BLaER1 treated with 17β-estradiol and CSF1 and Interleukin-3, amounts not matched to agents 10 nM and 100 nM (cell line): Measurements from ENCODE around the gene NMT1.
"Not testable (repeated sequence)": the region's sequence is repeated elsewhere in the genome, so short reads cannot be mapped to it uniquely, and the experiment has no call there.

ENCODE experiments used
- H3K27ac ChIP-seq, 11 experiments: shearing (Covaris generic); formaldehyde crosslinking; 2 replicates each; pipeline ENCODE4 v1.8.1; 2022
- H3K27me3 ChIP-seq, 11 experiments: shearing (Covaris generic); formaldehyde crosslinking; 2 replicates each; pipeline ENCODE4 v1.8.1; 2022
- H3K36me3 ChIP-seq, 11 experiments: shearing (Covaris generic); formaldehyde crosslinking; 2 replicates each; pipeline ENCODE4 v1.8.1; 2022
- H3K4me1 ChIP-seq, 10 experiments: shearing (Covaris generic); formaldehyde crosslinking; 2 replicates each; pipeline ENCODE4 v1.8.1; 2022
- H3K4me2 ChIP-seq, 11 experiments: shearing (Covaris generic); formaldehyde crosslinking; 2 replicates each; pipeline ENCODE4 v1.8.1; 2022
- H3K4me3 ChIP-seq, 10 experiments: shearing (Covaris generic); formaldehyde crosslinking; 2 replicates each; pipeline ENCODE4 v1.8.1; 2022
- H3K9ac ChIP-seq, 11 experiments: shearing (Covaris generic); formaldehyde crosslinking; 2 replicates each; pipeline ENCODE4 v1.8.1; 2022
- H3K9me3 ChIP-seq, 11 experiments: shearing (Covaris generic); formaldehyde crosslinking; replicated peaks in 1 of 11; 2 replicates each; pipeline ENCODE4 v1.8.1; 2022
- H4K20me1 ChIP-seq, 11 experiments: shearing (Covaris generic); formaldehyde crosslinking; 2 replicates each; pipeline ENCODE4 v1.8.1; 2022
- Cebpa-rat ChIP-seq, 11 experiments: shearing (Covaris generic); IDR thresholded peaks; 2 replicates each; pipeline ENCODE4 v1.8.1; 2022

NMT1 gene

DNA sequence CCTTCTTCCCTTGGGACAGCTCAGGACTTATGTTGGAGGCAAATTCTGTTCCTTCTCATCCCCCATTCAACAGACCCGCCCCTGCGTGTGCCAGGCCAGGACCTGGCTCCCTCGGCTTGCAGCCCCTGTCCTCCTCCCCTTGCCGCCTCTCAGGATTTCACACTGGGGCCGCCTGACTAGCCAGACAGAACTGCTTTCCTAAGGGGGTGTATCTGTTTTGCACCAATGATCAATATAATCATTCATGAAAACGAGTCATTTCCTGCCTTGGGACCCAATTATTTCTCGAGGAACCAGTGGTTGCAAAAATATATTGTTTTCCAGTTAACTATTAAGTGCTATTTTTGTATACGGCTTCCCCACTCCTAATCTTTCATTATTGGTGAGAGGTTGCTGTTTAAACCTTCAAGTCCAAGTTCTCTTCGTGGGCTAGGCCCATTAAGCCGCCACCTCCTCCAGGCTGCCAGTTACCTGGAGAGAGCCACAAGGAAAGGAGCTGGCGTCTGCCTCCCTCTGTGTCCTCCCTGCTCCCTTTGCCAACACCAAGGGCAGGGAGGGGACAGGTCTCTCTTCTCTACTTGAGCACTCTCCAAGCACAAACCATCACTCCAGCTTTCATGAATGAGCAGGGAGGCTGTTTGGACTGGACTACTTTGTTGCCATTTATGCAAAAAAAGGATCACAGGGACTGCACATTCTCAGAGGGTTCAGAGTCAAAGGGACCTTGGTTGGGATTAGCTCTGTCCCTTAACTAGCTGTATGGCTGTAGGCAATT, 18.6 kb upstream of the NMT1 start:
- H3K4me3 ChIP-seq: no peak overlapping the region
- H3K9ac ChIP-seq: peak overlapping the region in 5 of 11 experiments; percentile 30 to 47 (median 45); a peak in 8 of 22 replicates
- peaks cover 26 to 62% (median 58%) of the 10 kb centered on the region in 10 experiments for H3K4me1 ChIP-seq
- H3K27ac ChIP-seq: peak overlapping the region in 1 of 11 experiments; percentile 28; a peak in 1 of 22 replicates
- no peaks in the 10 kb centered on the region for H3K27me3 ChIP-seq
- TF ChIP-seq Cebpa-rat (IDR thresholded peaks at IDR 0.05): no peak
- H3K9me3 ChIP-seq: no peaks in the 10 kb centered on the region
- H3K36me3 ChIP-seq: peaks cover 0 to 26% (median 5%) of the 10 kb centered on the region in 11 experiments; a peak in 8 of 22 replicates
- peaks cover 44 to 96% (median 66%) of the 10 kb centered on the region in 11 experiments; a peak in 20 of 22 replicates for H4K20me1 ChIP-seq
- H3K4me2 ChIP-seq: peak overlapping the region; percentile 25 to 78 (median 66)

GRCh38 chr17:45043813-45044540, 17.1 kb upstream of the NMT1 start:
- H3K9me3 ChIP-seq: no peaks in the 10 kb centered on the region
- no peaks in the 10 kb centered on the region for H3K27me3 ChIP-seq
- peaks cover 29 to 65% (median 60%) of the 10 kb centered on the region in 10 experiments for H3K4me1 ChIP-seq
- H3K4me2 ChIP-seq: peak overlapping the region in 1 of 11 experiments; percentile 12; a peak in 3 of 22 replicates
- H3K9ac ChIP-seq: no peak overlapping the region
- no peak overlapping the region for H3K27ac ChIP-seq
- H3K36me3 ChIP-seq: peaks cover 0 to 29% (median 5%) of the 10 kb centered on the region in 11 experiments; a peak in 8 of 22 replicates
- no peak for TF ChIP-seq Cebpa-rat (IDR thresholded peaks at IDR 0.05)
- no peak overlapping the region for H3K4me3 ChIP-seq
- H4K20me1 ChIP-seq: peaks cover 38 to 83% (median 61%) of the 10 kb centered on the region in 11 experiments; a peak in 20 of 22 replicates

GRCh38 chr17:45046537-45047125, 14.5 kb upstream of the NMT1 start:
- TF ChIP-seq Cebpa-rat (IDR thresholded peaks at IDR 0.05): no peak
- no peak overlapping the region for H3K4me2 ChIP-seq
- no peaks in the 10 kb centered on the region for H3K27me3 ChIP-seq
- no peak overlapping the region for H3K4me3 ChIP-seq
- H3K9ac ChIP-seq: no peak overlapping the region
- peaks cover 23 to 56% (median 36%) of the 10 kb centered on the region in 11 experiments; a peak in 20 of 22 replicates for H4K20me1 ChIP-seq
- no peak overlapping the region for H3K27ac ChIP-seq
- H3K4me1 ChIP-seq: peaks cover 37 to 59% (median 52%) of the 10 kb centered on the region in 10 experiments
- peaks cover 0 to 30% (median 5%) of the 10 kb centered on the region in 11 experiments; a peak in 8 of 22 replicates for H3K36me3 ChIP-seq
- no peaks in the 10 kb centered on the region for H3K9me3 ChIP-seq

DNA sequence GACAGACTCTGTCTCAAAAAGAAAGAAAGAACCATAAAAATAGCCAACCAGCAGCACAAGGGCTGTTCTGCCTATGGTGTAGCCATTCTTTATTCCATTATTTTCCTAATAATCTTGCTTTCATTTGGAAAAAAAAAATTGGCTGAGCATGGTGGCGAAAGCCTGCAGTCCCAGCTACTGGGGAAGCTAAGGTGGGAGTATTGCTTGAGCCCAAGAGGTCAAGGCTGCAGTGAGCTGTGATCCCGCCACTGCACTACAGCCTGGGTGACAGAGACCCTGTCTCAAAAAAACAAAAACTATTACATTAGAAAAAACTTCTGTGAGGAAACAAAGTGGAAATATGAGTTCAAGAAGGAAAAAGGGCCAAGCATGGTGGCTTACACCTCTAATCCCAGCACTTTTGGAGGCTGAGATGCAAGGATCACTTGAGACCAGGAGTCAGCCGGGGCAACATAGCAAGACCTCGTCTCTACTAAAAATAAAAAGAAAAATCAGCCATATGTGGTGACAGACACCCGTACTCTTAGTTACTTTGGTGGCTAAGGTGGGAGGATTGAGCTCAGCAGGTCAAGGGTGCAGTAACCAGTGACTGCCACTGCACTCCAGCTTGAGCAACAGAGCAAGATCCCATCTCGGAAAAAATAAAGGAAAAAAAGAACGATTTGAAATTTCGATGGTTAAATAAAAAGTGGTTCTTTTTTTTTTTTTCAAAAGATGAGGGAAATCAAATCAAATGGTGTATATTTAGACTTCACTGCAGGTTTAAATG, 12.1 kb upstream of the NMT1 start:
- Histone ChIP-seq H3K4me1 (peaks cover 30 to 58% (median 40%) of the 10 kb centered on the region in 10 experiments), H3K36me3 (peaks cover 0 to 21% (median 3%) of the 10 kb centered on the region in 11 experiments; a peak in 8 of 22 replicates), H3K4me2 (peak overlapping the region; percentile 4 to 98 (median 32); a peak in 19 of 22 replicates), H3K9me3 (no peaks in the 10 kb centered on the region), H3K4me3 (no peak overlapping the region), H3K9ac (no peak overlapping the region), H4K20me1 (peaks cover 3 to 33% (median 12%) of the 10 kb centered on the region in 11 experiments; a peak in 18 of 22 replicates), H3K27me3 (no peaks in the 10 kb centered on the region), H3K27ac (no peak overlapping the region; a peak in 1 of 22 replicates)
- no peak for TF ChIP-seq Cebpa-rat (IDR thresholded peaks at IDR 0.05)

GRCh38 chr17:45050481-45051059, 10.5 kb upstream of the NMT1 start:
- H3K9me3 ChIP-seq: no peaks in the 10 kb centered on the region
- peak overlapping the region; percentile 60 to 81 (median 66) for H3K4me3 ChIP-seq
- no peak for TF ChIP-seq Cebpa-rat (IDR thresholded peaks at IDR 0.05)

DNA sequence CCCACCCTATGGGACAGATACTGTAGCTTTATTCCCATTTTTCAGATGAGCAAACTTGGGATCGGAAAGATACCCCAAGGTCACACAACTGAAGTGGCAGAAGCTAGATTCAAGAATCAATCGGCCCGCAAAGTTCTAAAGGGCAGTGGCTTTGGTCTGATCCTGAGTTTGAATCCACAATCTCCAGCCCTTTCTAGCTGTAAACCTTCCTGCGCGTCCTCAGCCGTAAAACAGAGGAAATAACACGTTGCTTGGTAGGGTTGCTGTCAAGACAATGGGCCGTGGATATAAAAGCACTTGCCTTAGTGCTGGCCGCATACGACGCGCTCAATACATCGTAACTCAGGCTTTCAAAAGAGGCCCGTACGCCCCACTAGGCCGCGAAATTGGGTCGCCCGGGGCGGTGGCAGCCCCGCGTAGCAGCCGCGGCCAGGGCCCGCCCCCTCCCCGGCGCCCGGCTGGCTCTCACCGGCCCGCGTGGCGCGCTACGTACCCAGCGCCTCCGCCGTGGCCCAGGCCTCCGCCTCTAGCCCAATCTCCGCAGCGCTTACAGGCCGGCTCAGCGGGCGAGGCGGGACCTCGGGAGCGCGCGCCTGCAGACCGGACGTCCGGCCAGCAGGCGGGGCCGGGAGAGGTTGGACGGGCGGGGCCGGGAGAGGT, 9.9 kb upstream of the NMT1 start, which contains the start of gene DCAKD:
TSS of gene DCAKD (minus strand) at position 573 of the 660 bp plus-strand sequence. CDS start 16,747 bp downstream, outside the sequence.
- H3K9me3 ChIP-seq: no peaks in the 10 kb centered on the region
- H3K9ac ChIP-seq: peak within 1 kb of the TSS; percentile 85 to 95 (median 87)
- peaks cover 0 to 12% (median 5%) of the 10 kb centered on the region in 11 experiments; a peak in 10 of 22 replicates for H4K20me1 ChIP-seq
- peak within 1 kb of the TSS; percentile 67 to 95 (median 89) for H3K27ac ChIP-seq
- H3K4me3 ChIP-seq: peak within 1 kb of the TSS; percentile 60 to 81 (median 68)
- H3K36me3 ChIP-seq: peaks cover 0 to 29% (median 2%) of the 10 kb centered on the region in 11 experiments; a peak in 7 of 22 replicates
- H3K4me2 ChIP-seq: peak within 1 kb of the TSS; percentile 77 to 98 (median 94)
- H3K4me1 ChIP-seq: peaks cover 30 to 57% (median 36%) of the 10 kb centered on the region in 10 experiments
- TF ChIP-seq Cebpa-rat (IDR thresholded peaks at IDR 0.05): no peak
- no peaks in the 10 kb centered on the region for H3K27me3 ChIP-seq

More at GRCh38 chr17:45050481-45051059, 10.5 kb upstream of the NMT1 start:
- Histone ChIP-seq H3K4me2 (peak overlapping the region; percentile 73 to 98 (median 90)), H3K36me3 (peaks cover 0 to 28% (median 2%) of the 10 kb centered on the region in 11 experiments; a peak in 7 of 22 replicates), H3K27me3 (no peaks in the 10 kb centered on the region), H3K4me1 (peaks cover 30 to 57% (median 36%) of the 10 kb centered on the region in 10 experiments), H4K20me1 (peaks cover 0 to 18% (median 7%) of the 10 kb centered on the region in 11 experiments; a peak in 10 of 22 replicates), H3K9ac (peak overlapping the region; percentile 83 to 95 (median 86)), H3K27ac (peak overlapping the region; percentile 67 to 95 (median 87))

DNA sequence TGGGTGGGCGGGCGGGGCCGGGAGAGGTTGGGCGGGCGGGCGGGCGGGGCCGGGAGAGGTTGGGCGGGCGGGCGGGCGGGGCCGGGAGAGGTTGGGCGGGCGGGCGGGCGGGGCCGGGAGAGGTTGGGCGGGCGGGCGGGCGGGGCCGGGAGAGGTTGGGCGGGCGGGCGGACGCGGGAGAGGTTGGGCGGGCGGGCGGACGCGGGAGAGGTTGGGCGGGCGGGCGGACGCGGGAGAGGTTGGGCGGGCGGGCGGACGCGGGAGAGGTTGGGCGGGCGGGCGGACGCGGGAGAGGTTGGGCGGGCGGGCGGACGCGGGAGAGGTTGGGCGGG, 9.4 kb upstream of the NMT1 start:
- Histone ChIP-seq H3K36me3 (peaks cover 0 to 24% (median 0%) of the 10 kb centered on the region in 11 experiments; a peak in 6 of 22 replicates), H4K20me1 (peaks cover 0 to 12% (median 4%) of the 10 kb centered on the region in 11 experiments; a peak in 8 of 22 replicates), H3K4me3 (peak overlapping the region; percentile 58 to 75 (median 66); a peak in 19 of 20 replicates), H3K27ac (peak overlapping the region in 10 of 11 experiments; percentile 71 to 95 (median 86); a peak in 13 of 22 replicates), H3K4me2 (peak overlapping the region in 4 of 11 experiments; percentile 77 to 94 (median 88); a peak in 3 of 22 replicates), H3K9ac (peak overlapping the region in 10 of 11 experiments; percentile 80 to 89 (median 86); a peak in 17 of 22 replicates), H3K4me1 (peaks cover 30 to 55% (median 36%) of the 10 kb centered on the region in 10 experiments)
- not testable (repeated sequence) for H3K9me3 ChIP-seq, H3K27me3 ChIP-seq
